Mesenchymal stem cell (in vitro differentiated cells and primary cell): ENCODE measurements around the gene TP53I13.

ENCODE experiments used
- DNase-seq: peaks from one replicate; pipeline ENCODE4 v3.0.0-alpha.2; 2013
- H2AFZ ChIP-seq: one replicate; pipeline ENCODE4 v1.6.1; 2013; ENCODE audit warnings: low read depth, mild to moderate bottlenecking, control low read depth, inconsistent platforms, low read length, moderate library complexity
- H2AK5ac ChIP-seq: 2 replicates; pipeline ENCODE4 v1.6.1; 2013; ENCODE audit warnings: low read length, moderate library complexity, mild to moderate bottlenecking, inconsistent platforms; ENCODE audit not compliant: severe bottlenecking
- H2BK120ac ChIP-seq: one replicate; pipeline ENCODE4 v1.6.1; 2013; ENCODE audit warnings: low read depth, mild to moderate bottlenecking, inconsistent platforms, low read length, moderate library complexity
- H2BK12ac ChIP-seq, 2 experiments: one replicate each; pipeline ENCODE4 v1.6.1; 2013; ENCODE audit warnings: inconsistent platforms in 2 of 2, low read length in 2 of 2, mild to moderate bottlenecking in 2 of 2, moderate library complexity in 2 of 2, control low read depth in 1 of 2
- H2BK15ac ChIP-seq: one replicate; pipeline ENCODE4 v1.6.1; 2013; ENCODE audit warnings: mild to moderate bottlenecking, low read depth, inconsistent platforms; ENCODE audit not compliant: poor library complexity, severe bottlenecking
- H2BK5ac ChIP-seq: 2 replicates; pipeline ENCODE4 v1.6.1; 2013; ENCODE audit warnings: low read depth, mild to moderate bottlenecking, low read length, control low read depth, inconsistent platforms; ENCODE audit not compliant: poor library complexity, severe bottlenecking
- H3K14ac ChIP-seq, 2 experiments: one replicate each; pipeline ENCODE4 v1.6.1; 2013; ENCODE audit warnings: inconsistent platforms in 2 of 2, low read length in 2 of 2, control low read depth in 1 of 2, mild to moderate bottlenecking in 1 of 2, moderate library complexity in 1 of 2
- H3K18ac ChIP-seq, 2 experiments: one replicate each; pipeline ENCODE4 v1.6.1; 2013; ENCODE audit warnings: inconsistent platforms in 2 of 2, low read length in 2 of 2, control low read depth in 1 of 2, low read depth in 1 of 2, mild to moderate bottlenecking in 1 of 2
- H3K23ac ChIP-seq, 2 experiments: one replicate each; pipeline ENCODE4 v1.6.1; 2013; ENCODE audit warnings: inconsistent platforms in 2 of 2, low read length in 2 of 2, mild to moderate bottlenecking in 2 of 2, moderate library complexity in 2 of 2, control low read depth in 1 of 2
- H3K27ac ChIP-seq: 2 replicates; pipeline ENCODE4 v1.5.1; 2013; ENCODE audit warnings: mild to moderate bottlenecking, moderate library complexity, low read length, control low read depth, inconsistent platforms; ENCODE audit not compliant: poor library complexity, severe bottlenecking
- H3K27me3 ChIP-seq, 2 experiments: 2 replicates each; pipeline versions ENCODE4 v1.6.1 to v1.7.0; 2013; ENCODE audit warnings: low read length in 2 of 2, mild to moderate bottlenecking in 2 of 2, moderate library complexity in 2 of 2, control low read depth in 1 of 2, inconsistent platforms in 1 of 2; ENCODE audit not compliant: control insufficient read depth in 1 of 2, insufficient read depth in 1 of 2
- H3K36me3 ChIP-seq, 2 experiments: 2 replicates each; pipeline versions ENCODE4 v1.6.1 to v1.7.0; 2013; ENCODE audit warnings: low read length in 2 of 2, control low read depth in 1 of 2, inconsistent platforms in 1 of 2, low read depth in 1 of 2, mild to moderate bottlenecking in 1 of 2; ENCODE audit not compliant: insufficient read depth in 2 of 2, control insufficient read depth in 1 of 2
- H3K4ac ChIP-seq, 2 experiments: one replicate each; pipeline ENCODE4 v1.6.1; 2013; ENCODE audit warnings: inconsistent platforms in 2 of 2, low read length in 2 of 2, mild to moderate bottlenecking in 2 of 2, moderate library complexity in 2 of 2, control low read depth in 1 of 2, low read depth in 1 of 2
- H3K4me1 ChIP-seq: 2 replicates; pipeline ENCODE4 v1.6.1; 2013; ENCODE audit warnings: low read depth, low read length, control low read depth; ENCODE audit not compliant: control insufficient read depth, insufficient read depth
- H3K4me2 ChIP-seq: 2 replicates; pipeline ENCODE4 v1.6.1; 2013; ENCODE audit warnings: low read length, mild to moderate bottlenecking, inconsistent platforms; ENCODE audit not compliant: poor library complexity, severe bottlenecking
- H3K4me3 ChIP-seq, 2 experiments: 2 replicates each; pipeline versions ENCODE4 v1.5.1 to v1.7.0; 2013; ENCODE audit warnings: low read length in 2 of 2, mild to moderate bottlenecking in 2 of 2, control low read depth in 1 of 2, low read depth in 1 of 2; ENCODE audit not compliant: insufficient read depth in 1 of 2
- H3K79me1 ChIP-seq: replicated peaks from 2 replicates; pipeline ENCODE4 v1.6.1; 2013; ENCODE audit warnings: mild to moderate bottlenecking, control low read depth, low read length, inconsistent platforms; ENCODE audit not compliant: poor library complexity, severe bottlenecking
- H3K9ac ChIP-seq: 2 replicates; pipeline ENCODE4 v1.7.0; 2013; ENCODE audit warnings: mild to moderate bottlenecking, low read length, moderate library complexity
- H3K9me3 ChIP-seq: 2 replicates; pipeline ENCODE4 v1.7.0; 2013; ENCODE audit warnings: mild to moderate bottlenecking, low read length; ENCODE audit not compliant: control insufficient read depth
- H4K8ac ChIP-seq: one replicate; pipeline ENCODE4 v1.6.1; 2013; ENCODE audit warnings: inconsistent platforms, mild to moderate bottlenecking, low read length, moderate library complexity
- H4K91ac ChIP-seq: one replicate; pipeline ENCODE4 v1.6.1; 2013; ENCODE audit warnings: mild to moderate bottlenecking, low read length, inconsistent platforms
- WGBS: methylation state at CpG from one replicate; pipeline ENCODE4 v1.1.7; 2013; ENCODE audit warnings: mixed read lengths; 5-methylcytosine and 5-hydroxymethylcytosine counted together

The TP53I13 gene

DNA sequence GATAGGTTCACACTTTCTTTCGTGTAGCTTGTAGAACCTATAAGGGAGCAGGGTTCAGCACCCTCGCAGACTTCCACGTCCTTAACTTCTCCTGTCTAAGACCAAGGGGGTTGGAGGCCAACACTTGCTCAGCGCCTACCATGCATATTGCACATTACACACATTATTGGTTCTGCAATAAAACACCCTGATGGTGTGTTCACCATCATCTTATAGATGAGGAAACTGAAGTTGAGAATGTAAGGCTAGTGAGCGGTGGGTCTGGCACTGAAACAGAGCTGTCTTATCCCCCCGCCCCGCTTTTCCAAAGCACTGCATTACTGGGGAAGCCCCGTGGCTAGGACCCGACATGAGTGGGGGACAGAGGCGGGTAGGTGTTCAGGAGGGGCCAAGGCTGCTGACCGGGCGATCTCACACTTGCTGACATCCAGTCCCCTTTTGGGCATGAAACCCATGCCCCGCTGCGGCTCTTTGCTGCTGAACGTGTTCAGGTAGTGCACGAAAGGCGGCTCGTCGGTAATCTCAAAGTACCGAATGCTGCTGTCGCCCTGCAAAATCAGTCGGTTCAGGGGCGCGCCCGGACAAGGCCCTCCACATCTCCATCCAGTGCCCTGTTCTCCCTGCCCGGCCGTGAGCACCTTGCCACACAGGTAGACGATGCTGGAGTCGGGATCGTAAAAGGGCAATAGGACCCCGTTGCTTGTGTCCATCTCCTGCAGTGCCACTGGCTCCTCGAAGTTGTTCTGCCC, 48.0 kb downstream of the TP53I13 start:
- Histone ChIP-seq H3K4me3 (peak overlapping the region in 1 of 2 experiments; percentile 73), H2BK5ac (no peak overlapping the region), H3K27me3 (peaks cover 8 to 9% of the 10 kb centered on the region in 2 experiments), H2BK12ac (no peak overlapping the region), H3K18ac (peak overlapping the region in 1 of 2 experiments; percentile 77), H3K23ac (no peak overlapping the region), H3K9ac (peak overlapping the region; percentile 48), H4K8ac (peak overlapping the region; percentile 69), H2AFZ (no peak overlapping the region), H3K4ac (no peak overlapping the region), H3K36me3 (peaks cover 0 to 20% of the 10 kb centered on the region in 2 experiments), H3K27ac (no peak overlapping the region), H3K9me3 (no peaks in the 10 kb centered on the region), H2BK15ac (peak overlapping the region; percentile 12), H3K4me2 (peak overlapping the region; percentile 93), H3K79me1 (no peaks in the 10 kb centered on the region), H3K14ac (no peak overlapping the region), H4K91ac (no peak overlapping the region), H2BK120ac (no peak overlapping the region), H3K4me1 (peaks cover 57% of the 10 kb centered on the region), H2AK5ac (no peak overlapping the region)
- DNase-seq: no peak
- WGBS: 39% methylated on average over 32 of the region's 32 CpGs

DNA sequence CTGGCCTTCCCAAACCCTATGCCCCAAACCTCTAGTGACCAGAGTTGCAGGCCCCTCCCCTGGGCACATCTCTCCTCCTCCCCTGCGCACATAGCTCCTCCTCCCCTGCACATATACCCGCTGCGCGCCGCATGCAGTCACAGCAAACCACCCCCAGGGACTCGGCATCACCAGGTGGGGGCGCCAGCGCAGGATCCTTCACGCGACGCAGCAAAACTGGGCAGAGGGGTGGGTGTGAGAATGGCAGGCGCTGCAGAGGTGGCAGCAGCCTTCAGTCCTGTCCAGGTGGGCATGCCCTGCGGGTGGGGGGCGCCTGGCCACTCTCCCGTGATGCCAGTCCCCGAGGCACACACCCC, 48.6 kb downstream of the TP53I13 start:
- H3K9me3 ChIP-seq: no peaks in the 10 kb centered on the region
- H2BK12ac ChIP-seq: no peak overlapping the region
- 8% methylated on average over 11 of the region's 16 CpGs for WGBS
- H2BK120ac ChIP-seq: no peak overlapping the region
- no peak overlapping the region for H4K8ac ChIP-seq
- H3K23ac ChIP-seq: peak overlapping the region in 1 of 2 experiments; percentile 41
- H2BK5ac ChIP-seq: no peak overlapping the region
- H2AK5ac ChIP-seq: no peak overlapping the region
- no peak overlapping the region for H3K4ac ChIP-seq
- H3K18ac ChIP-seq: peak overlapping the region in 1 of 2 experiments; percentile 56
- H3K36me3 ChIP-seq: peaks cover 0 to 15% of the 10 kb centered on the region in 2 experiments
- H3K4me2 ChIP-seq: peak overlapping the region; percentile 70
- no peaks in the 10 kb centered on the region for H3K79me1 ChIP-seq
- H4K91ac ChIP-seq: no peak overlapping the region
- peak overlapping the region; percentile 87 for H3K9ac ChIP-seq
- no peak overlapping the region for H2AFZ ChIP-seq
- H3K14ac ChIP-seq: no peak overlapping the region
- no peak overlapping the region for H2BK15ac ChIP-seq
- H3K27me3 ChIP-seq: peaks cover 8 to 9% of the 10 kb centered on the region in 2 experiments
- H3K4me3 ChIP-seq: peak overlapping the region in 1 of 2 experiments; percentile 47
- H3K27ac ChIP-seq: no peak overlapping the region
- H3K4me1 ChIP-seq: peaks cover 63% of the 10 kb centered on the region
- peak; percentile 75 for DNase-seq

GRCh38 chr17:29617481-29618271, 49.2 kb downstream of the TP53I13 start:
- Histone ChIP-seq H3K14ac (peak overlapping the region in 1 of 2 experiments; percentile 42), H3K27ac (no peak overlapping the region), H3K23ac (peak overlapping the region in 1 of 2 experiments; percentile 41), H4K8ac (peak overlapping the region; percentile 76), H3K36me3 (peaks cover 0 to 11% of the 10 kb centered on the region in 2 experiments), H3K18ac (peak overlapping the region; percentile 56 to 57), H3K4me2 (peak overlapping the region; percentile 70), H3K4ac (peak overlapping the region in 1 of 2 experiments; percentile 27), H3K4me3 (peak overlapping the region; percentile 35 to 47), H2BK12ac (peak overlapping the region in 1 of 2 experiments; percentile 50), H3K27me3 (peaks cover 8 to 9% of the 10 kb centered on the region in 2 experiments), H4K91ac (no peak overlapping the region), H2BK5ac (no peak overlapping the region), H2AK5ac (no peak overlapping the region), H3K4me1 (peaks cover 67% of the 10 kb centered on the region), H2BK120ac (no peak overlapping the region), H3K9ac (peak overlapping the region; percentile 87), H2BK15ac (peak overlapping the region; percentile 26), H3K9me3 (no peaks in the 10 kb centered on the region), H2AFZ (peak overlapping the region; percentile 34), H3K79me1 (no peaks in the 10 kb centered on the region)
- DNase-seq: peak; percentile 71
- WGBS: 13% methylated on average over 68 of the region's 68 CpGs
